Fibroblast of skin of right quadriceps (primary cell): Measurements from ENCODE around the gene HTD2.

ENCODE experiments used
- DNase-seq: peaks from one replicate; pipeline ENCODE4 v3.0.0-alpha.2; 2013

Gene HTD2

GRCh38 chr3:58293516-58293915, 12.8 kb upstream of the HTD2 start:
- no peak for DNase-seq

DNA sequence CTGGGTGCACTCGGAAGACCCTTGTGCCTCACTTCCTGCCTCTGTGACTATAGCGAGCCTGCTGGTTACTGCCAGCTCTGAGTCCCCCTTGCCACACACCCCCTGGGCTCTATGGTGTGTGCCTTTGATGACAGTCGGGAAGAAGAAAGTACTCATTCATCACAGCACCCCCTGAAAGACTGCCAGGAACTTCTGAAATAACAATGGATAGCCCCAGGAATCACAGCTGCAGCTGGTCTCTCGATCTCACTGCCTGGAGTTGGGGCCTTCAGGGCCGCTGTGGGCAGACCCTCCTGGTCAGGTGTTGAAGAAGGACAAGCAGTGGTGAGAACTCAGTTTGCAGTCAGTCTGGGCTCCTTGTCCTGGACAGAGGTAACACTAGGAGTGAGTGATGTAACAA, 10.1 kb upstream of the HTD2 start:
- no peak for DNase-seq

DNA sequence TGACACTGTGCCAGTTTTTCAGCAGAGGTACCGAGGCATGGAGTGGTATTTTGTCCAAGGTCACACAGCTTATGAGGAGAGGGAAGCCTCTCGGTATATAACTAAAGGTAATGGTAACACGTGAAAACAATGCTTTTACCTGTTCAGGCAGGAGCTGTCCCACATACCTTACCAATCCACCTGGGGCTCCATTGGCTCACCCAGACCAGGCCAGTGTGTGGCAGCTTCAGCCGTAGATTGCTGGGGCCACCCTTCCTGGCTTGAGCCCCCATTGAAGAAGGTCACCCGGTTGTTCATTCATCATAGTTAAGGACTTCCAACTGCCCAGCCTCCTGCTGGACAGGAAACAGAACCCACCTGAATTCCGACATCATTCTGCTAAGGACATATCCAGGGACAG, 9.5 kb upstream of the HTD2 start:
- no peak for DNase-seq

- DNase-seq, result no peak
Measured at GRCh38 chr3:58298190-58298589, 8.1 kb upstream of the HTD2 start.

DNA sequence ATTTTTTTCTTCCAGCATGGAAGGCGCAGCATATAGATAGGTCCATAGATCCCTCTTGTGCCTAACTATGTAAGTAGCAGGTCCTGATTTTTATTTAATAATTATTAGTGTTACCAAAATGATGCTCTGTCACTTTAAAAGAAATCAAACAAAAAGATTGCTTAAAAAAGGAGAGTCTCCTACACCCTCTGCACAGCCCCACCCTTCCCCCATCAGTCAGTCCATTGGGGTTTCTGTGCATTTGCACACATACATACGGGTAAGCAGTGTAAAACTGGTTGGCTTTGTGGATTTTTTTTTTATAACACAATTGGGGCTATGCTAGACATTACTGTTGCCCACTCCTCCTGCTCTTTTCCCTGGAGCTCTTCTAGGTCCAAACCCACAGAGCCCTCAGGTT, 7.2 kb upstream of the HTD2 start:
- no peak for DNase-seq

GRCh38 chr3:58299839-58300516, 6.3 kb upstream of the HTD2 start:
- peak; percentile 28 for DNase-seq

- peak; percentile 56 for DNase-seq
Measured at GRCh38 chr3:58307639-58308215, 1.4 kb downstream of the HTD2 start.

GRCh38 chr3:58308728-58309127, 2.4 kb downstream of the HTD2 start:
- DNase-seq, result no peak

- no peak for DNase-seq
Measured at GRCh38 chr3:58317811-58318210, 11.5 kb downstream of the HTD2 start.

GRCh38 chr3:58321791-58322190, 15.5 kb downstream of the HTD2 start:
- no peak for DNase-seq

DNA sequence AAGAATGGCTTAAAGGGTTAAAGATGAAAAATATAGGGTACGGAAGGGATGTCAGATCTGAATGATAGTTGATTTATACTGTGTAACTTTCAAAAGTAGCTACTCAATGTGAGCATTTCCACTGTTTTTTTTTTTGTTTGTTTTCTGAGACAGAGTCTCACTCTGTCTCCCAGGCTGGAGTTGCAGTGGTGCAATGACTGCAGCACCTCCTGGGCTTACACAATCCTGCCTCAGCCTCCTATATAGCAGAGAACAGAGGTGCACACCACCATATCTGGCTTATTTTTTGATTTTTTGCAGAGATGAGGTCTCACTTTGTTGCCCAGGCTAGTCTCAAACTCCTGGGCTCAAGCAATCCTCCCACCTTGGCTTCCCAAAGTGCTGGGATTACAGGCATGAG, 16.5 kb downstream of the HTD2 start:
- DNase-seq, result no peak

- no peak for DNase-seq
Measured at GRCh38 chr3:58323529-58324390, 17.4 kb downstream of the HTD2 start.

DNA sequence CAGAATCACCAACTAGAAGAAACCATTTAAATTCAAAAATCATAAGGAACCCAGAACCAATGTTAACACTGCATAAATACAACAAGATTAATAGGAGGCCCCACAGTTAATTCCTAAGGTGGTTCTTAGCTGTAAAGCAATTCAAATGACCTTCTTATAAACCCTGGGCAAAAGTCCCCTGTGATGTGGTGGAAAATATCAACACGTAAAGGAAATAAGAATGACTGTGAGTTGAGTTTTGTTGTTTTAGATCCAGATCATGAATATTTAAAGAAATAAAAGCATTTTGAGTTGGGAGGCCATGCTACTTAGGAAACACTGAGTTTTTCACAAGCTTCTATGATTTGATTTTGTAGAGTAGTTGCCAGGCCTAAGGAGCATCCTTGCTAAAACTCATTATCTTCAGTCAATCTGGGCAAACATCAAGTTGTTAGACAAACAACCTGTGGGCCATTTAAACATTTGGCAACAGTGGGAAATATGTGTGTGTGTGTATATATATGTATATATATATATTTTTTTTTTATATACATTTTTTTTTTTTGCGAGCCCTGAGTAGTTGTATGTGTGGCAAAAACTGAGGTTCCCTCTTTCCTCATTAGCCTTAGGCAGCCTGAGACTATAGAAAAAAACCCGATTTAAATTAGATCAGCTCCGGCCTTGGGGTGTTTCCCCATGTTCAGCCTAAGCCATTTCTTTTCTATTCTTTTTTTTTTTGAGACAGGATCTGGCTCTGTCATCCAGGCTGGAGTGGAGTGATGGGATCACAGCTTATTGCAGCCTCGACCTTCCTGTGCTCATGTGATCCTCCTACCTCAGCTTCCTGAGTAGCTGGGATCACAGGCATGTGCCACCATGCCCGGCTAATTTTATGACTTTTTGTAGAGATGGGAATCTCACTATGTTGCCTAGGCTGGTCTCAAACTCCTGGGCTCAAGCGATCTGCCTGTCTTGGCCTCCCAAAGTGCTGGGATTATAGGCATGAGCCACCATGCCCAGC, 18.4 kb downstream of the HTD2 start:
- no peak for DNase-seq

DNA sequence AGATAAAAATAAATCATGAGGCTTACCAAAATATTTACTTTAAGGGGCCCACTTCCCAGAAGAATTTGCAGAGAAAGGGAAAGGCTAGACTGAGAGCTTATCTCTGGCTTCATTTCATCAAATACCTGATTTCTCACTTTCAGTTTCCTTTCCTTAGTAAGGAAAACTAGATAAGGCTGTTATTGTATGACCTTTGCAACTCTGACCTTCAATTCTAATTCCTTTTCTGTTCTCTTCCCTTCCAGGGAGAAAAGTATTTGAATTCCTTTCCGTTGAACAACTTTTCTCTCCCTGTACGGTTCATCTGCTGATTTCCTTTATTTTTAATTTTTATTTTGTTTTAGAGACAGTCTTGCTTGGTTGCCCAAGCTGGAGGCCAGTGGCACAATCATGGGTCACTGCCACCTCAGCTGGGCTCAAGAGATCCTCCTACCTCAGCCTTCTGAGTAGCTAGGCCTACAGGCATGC, 19.2 kb downstream of the HTD2 start:
- DNase-seq, result no peak

DNA sequence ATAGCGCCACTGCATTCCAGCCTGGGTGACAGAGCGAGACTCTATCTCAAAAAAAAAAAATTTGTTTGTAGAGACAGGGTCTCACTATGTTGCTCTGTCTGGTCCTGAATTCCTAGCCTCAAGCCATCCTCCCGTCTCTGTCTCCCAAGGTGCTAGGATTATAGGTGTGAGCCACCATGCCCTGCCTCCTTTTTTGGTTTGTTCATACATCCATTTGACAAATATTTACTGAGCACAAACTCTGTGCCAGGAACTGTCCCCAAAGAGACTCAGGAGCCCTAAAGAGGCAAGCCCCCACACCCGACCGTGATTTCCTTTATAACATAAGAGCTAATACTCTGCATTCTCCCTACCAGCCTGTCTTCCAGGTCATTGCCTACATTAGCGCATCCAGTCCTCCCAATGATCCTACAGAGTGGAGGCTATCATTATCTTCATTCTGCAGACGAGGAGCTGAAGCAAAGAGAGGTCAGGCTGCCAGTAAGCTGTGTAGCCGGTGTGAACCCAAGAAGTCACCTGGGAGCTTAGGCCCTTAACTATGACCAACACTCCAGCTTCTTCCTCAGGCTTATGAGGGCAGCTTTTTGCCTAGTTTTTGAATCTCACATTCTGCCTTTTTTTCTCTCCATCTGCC, 20.1 kb downstream of the HTD2 start:
- no peak for DNase-seq

DNA sequence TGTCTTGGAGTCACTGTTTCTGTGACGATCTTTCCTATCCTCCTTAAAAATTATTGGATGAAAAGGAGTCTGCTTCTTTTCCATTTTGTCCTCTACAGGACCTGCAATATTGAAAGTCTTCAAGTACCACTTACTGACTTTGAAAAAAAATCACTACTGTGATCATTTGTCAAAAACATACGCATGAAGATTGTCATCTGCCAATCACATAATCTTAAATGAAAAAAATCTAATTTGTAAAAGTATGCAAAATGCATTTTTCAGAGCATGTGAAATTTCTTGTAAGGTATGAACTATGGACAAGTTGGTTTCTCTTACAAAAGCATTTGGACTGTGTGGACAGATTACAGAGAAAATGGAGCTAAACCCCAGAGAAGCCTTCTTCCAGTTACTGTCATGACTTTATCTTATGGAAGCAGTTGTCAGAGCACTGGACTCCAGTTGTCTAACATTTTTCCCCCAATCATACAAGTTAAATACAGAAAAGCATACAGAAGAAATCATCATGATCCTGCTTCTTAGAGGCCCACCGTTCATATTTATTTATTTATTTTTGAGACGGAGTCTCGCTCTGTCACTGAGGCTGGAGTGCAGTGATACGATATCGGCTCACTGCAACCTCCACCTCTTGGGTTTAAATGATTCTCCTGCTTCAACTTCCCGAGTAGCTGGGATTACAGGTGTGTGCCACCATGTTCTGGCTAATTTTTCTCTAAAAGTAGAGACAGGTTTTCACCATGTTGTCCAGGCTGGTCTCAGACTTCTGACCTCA, 23.0 kb downstream of the HTD2 start:
- no peak for DNase-seq

GRCh38 chr3:58329922-58330413, 23.6 kb downstream of the HTD2 start:
- no peak for DNase-seq

- DNase-seq, result no peak
Measured at GRCh38 chr3:58331593-58332152, 25.4 kb downstream of the HTD2 start.

GRCh38 chr3:58332575-58333188, 26.4 kb downstream of the HTD2 start, which contains the start of gene PXK:
Gene PXK (plus strand): TSS chr3:58332892. CDS start chr3:58332989, 97 bp downstream.
- DNase-seq, result peak; percentile 83
